GM19193 (cell line): ENCODE measurements around the gene MAD1L1.
A peak's percentile ranks its signal among the peaks of the same experiment; 100 is the strongest.

ENCODE experiments used
- POLR2A ChIP-seq: IDR thresholded peaks from 4 replicates; pipeline ENCODE4 v1.6.1; 2011; ENCODE audit not compliant: insufficient read depth, insufficient read length; ENCODE audit errors: extremely low read depth

Gene MAD1L1

DNA sequence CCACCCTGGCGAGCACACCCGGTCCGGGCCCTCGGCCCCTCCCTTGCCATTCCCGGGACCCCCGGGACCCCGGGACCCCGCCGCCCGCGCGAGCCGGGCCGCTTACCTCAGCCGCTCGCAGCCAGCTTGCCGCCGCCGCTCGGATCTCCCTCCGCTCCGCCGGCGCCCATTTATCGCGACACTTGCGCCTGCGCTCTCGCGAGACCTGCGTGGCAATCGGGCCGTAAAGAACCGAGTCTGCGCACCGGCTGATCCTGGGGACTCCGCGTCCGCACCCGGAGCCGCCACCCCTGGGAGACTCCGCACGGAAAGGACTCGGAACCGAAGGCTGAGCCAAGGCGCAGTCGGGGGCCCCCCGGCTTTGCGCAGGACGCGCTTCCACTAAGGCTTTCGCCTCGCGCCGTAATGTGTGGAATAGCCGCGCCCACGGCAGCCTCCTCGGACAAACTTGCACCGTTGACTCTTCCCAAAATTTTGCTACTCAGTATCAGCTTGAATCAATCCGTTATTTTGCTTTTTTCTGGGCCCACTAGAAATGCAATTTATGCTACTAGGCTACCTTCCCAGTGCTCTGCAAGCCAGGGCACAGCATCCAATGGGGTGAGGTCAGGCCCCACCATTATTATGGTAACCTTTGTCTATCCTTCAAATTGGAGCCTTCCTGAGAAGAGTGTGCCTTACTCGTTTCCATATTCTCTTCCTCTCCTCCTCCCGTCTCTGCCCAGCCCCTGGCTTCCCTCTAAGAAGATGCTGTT lies at the start of gene MAD1L1:
Gene MAD1L1 (minus strand): TSS at position 180 of the 755 bp plus-strand sequence. CDS start 2,812 bp downstream, outside the sequence.
- TF ChIP-seq POLR2A, result peak; percentile 82

DNA sequence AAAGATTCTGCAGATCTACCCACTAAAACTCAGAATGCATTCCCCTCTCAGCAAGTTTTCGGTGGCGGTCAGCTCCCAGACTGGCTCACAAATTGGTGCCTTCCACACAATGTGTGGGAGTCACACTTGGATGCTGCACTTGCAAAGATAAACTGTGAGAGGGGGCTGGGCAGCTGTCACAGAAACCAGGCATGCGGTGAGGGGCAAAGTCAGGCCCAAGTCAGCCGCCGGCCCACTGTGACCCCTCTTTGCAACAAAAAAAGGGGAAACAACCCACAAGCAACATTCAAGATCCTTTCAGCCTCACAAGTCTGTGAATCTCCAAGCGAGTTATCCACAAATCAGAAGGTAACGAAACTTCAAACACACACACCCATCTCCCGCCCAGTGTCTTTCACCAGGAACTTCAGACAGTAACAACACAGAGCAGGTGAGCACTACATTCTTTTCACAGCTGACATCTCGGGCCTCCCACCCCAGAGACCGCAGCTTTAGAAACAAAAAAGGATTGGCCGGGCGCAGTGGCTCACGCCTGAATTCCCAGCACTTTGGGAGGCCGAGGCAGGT lies 49.5 kb upstream of the MAD1L1 start:
- no peak for TF ChIP-seq POLR2A

DNA sequence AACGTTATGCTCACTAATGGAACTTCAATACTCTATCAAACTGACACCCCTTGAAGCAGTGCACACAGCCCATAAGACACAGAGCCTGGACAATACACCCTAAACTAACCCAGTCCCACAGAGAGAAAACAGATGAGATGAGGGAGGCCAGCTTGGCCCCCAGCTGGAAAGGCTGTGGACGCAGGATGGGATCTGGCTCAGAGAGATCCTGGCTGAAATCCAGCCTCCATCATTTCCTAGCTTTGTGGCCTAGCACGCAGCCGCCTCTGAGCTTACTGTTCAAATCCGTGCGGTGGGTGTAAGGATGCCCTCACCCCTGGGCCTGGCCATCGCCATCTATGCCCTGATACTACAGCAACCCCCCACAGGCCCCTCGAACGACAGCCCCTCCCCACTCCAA lies 48.8 kb upstream of the MAD1L1 start:
- TF ChIP-seq POLR2A, result no peak

DNA sequence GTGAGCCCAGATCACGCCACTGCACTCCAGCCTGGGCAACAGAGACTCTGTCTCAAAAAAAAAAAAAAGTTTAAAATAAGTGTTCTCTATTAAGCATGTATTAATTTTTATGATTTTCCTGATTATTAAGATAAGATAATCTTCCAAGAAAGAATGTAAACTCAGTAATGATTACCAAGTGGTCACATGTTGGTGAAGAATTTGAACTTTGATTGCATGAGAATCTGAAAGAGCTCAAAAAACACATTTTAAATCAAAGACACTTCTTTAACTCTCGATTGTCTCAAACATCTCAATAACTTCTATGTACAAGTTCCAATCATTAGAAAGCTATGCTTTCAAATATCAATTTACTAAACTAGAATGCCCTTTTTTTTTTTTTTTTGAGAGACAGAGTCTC lies 47.7 kb upstream of the MAD1L1 start:
- TF ChIP-seq POLR2A, result no peak

GRCh38 chr7:2279896-2280295 lies 47.2 kb upstream of the MAD1L1 start:
- TF ChIP-seq POLR2A, result no peak

GRCh38 chr7:2278026-2278425 lies 45.3 kb upstream of the MAD1L1 start:
- no peak for TF ChIP-seq POLR2A

GRCh38 chr7:2276107-2276506 lies 43.4 kb upstream of the MAD1L1 start:
- TF ChIP-seq POLR2A, result no peak

DNA sequence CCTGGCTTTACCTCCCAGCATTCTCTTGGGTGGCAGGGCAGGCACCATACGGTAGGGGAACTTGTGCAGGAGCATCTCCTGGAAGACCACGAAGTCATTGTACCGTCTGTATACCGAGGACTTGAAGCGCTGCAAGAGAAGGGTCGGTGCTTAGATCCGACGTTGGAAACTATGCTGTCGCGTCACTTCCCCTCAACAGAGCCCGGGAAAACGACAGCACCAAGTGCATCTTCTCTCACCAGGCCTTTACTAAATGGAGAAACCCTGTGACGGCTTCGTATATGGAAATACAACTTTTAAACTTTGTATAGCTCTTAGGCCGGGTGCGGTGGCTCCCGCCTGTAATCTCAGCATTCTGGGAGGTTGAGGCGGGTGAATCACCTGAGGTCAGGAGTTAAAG lies 42.4 kb upstream of the MAD1L1 start:
- no peak for TF ChIP-seq POLR2A

DNA sequence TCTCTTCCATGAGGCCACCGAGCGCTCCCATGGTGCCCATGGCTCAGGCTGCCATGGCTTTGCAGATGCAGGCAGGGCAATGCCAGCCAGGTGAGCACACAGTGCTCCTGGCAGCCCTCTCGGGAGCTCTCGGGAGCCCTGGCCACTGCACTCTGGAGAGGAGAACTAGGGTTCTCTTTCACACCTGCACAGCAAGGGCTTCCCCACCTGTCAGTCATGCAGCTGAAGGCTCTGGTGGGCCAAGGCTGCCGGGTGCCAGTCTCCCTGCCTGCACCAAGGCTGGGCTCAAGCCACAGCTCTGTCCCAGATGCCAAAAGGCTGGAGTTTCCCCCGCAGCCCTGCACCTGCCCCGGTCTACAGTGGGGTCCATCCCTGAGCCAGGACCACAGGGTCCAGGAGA lies 41.9 kb upstream of the MAD1L1 start:
- TF ChIP-seq POLR2A, result no peak

DNA sequence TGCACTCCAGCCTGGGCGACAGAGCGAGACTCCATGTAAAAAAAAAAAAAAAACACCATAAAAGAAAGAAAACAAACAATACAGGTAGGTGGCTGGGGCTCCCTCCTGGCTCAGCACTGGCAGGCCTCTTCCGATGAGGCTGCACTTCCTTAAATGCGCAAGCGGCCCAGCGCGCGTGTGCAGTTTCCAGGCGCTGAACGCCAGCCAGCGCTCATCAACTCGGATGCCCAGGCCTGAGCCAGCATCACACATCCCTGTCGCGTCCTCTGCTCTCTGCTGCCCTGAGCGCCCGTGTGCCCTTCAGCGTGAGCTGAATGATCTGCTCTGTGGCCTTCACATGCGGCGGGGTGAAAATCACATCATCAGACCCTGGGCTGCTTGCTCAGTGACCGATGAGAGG lies 41.1 kb upstream of the MAD1L1 start:
- TF ChIP-seq POLR2A, result no peak

DNA sequence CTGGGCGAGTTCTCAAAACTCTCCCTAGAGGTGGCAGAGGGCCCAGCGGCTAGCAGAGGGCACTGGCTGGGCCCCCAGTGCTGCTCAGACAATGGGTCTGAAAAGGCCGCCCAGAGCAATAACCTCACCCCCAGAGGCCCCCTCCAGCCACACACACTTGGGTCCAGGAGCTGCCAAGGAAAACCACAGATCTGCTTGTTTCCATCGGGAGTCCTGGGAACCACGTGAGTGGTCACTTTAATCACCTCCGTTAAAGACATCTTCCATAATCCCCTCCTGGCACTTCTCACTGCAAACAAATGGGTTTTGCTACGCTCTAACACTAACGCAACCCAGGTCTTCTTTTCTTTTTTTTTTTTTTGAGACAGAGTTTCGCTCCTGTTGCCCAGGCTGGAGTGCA lies 39.3 kb upstream of the MAD1L1 start:
- TF ChIP-seq POLR2A, result no peak

GRCh38 chr7:2271273-2272026 lies 38.7 kb upstream of the MAD1L1 start:
- no peak for TF ChIP-seq POLR2A

DNA sequence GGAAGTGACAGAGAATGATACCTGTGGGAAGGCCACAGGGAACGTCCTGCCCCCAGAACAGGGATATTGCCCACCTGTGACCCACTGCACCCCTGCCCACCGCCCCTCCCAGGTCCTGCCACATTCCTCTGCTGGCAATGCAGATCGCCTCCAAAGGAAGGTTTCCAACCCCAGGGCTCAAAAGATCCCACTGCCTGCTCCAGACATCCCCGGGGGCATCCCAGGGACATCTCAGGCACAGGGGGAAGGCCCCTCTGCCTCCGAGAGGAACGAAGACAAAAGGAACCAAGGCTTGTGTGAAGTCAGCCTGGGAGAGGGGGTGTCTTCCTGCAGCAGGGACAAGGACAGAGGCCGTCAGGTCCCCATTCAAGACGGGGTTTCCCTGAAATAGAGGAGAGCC lies 37.8 kb upstream of the MAD1L1 start:
- TF ChIP-seq POLR2A, result no peak

DNA sequence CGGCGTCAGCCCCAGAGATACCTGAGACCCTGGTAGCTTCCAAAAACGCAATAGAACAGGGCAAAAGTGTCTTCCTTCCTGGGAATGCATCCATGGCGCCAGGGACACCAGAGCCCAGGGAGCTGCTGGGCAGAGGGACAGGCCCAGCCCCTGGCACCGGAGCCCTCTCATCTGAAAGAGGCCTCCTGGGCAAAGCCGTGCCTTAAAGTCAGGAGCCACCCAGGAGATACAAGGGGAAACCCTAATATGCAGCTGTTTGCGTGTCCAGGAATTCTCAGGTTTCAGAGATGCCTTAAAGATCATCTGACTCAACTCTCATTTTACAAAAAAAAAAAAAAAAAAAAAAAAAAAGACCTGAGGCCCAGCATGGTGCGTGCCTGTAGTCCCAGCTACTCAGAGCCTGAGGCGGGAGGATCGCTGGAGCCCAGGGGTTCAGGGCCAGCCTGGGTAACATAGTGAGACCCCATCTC lies 37.3 kb upstream of the MAD1L1 start:
- TF ChIP-seq POLR2A, result no peak

GRCh38 chr7:2266911-2267310 lies 34.2 kb upstream of the MAD1L1 start:
- TF ChIP-seq POLR2A, result no peak

DNA sequence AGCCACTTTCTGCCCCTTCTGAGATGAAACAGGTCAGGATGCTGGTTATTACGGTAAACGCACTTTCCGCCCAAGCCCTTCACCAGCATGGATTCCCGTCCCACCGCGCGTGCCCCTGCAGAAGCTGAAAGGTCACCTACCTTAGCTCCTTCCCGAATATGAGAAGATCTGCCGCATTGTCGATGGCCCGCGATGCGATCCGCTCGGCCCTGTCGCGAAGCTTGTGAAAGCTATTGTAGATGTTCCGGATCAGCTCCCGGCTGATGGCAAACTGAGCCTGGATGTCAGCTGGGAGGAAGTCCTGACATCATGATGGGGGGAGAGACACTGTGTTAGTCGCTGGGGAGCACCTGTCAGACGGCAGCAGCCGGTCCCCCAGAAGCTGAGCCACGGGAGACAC lies 31.4 kb upstream of the MAD1L1 start:
- TF ChIP-seq POLR2A, result no peak
